ENCODE data around the gene CECR2.

CECR2 gene

DNA sequence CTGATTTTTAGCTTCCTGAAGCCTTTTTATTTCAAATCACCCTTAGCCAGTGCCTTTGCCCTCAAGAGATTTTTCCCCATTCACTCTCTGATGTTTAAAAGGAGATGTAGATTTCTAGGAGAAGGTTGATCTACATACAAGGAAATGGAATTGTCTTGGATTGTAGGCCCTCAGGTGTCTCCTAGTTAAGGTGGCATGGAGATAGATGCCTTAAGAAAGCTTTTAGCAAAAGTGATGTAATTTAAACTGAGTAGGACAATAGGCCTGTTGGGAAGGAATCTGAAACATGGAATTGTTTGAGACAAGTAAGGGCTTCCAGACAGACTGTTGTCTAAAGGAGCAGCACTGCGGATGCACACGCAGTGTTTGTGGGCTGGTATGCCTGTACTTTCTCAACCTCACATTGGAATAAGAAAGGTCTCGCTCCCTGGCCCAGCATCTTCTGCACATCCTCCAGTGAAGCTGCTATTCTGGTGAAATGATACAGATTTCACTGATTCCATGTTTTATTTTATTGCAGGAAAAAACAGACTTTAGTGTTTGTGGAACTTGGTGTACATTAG lies 124.2 kb downstream of the CECR2 start:
- Histone ChIP-seq H3K4me3 (replicated peaks; ENCODE audit: insufficient read depth, low read length) (no peak overlapping the region), H3K27me3 (ENCODE audit: insufficient read depth, poor library complexity, severe bottlenecking) (no peaks in the 10 kb centered on the region), H3K27ac (replicated peaks) (no peak overlapping the region)
- no peak for DNase-seq (ENCODE audit: low read depth in 1 of 2, low spot score in 1 of 2)
- TF ChIP-seq, protein P1, sequence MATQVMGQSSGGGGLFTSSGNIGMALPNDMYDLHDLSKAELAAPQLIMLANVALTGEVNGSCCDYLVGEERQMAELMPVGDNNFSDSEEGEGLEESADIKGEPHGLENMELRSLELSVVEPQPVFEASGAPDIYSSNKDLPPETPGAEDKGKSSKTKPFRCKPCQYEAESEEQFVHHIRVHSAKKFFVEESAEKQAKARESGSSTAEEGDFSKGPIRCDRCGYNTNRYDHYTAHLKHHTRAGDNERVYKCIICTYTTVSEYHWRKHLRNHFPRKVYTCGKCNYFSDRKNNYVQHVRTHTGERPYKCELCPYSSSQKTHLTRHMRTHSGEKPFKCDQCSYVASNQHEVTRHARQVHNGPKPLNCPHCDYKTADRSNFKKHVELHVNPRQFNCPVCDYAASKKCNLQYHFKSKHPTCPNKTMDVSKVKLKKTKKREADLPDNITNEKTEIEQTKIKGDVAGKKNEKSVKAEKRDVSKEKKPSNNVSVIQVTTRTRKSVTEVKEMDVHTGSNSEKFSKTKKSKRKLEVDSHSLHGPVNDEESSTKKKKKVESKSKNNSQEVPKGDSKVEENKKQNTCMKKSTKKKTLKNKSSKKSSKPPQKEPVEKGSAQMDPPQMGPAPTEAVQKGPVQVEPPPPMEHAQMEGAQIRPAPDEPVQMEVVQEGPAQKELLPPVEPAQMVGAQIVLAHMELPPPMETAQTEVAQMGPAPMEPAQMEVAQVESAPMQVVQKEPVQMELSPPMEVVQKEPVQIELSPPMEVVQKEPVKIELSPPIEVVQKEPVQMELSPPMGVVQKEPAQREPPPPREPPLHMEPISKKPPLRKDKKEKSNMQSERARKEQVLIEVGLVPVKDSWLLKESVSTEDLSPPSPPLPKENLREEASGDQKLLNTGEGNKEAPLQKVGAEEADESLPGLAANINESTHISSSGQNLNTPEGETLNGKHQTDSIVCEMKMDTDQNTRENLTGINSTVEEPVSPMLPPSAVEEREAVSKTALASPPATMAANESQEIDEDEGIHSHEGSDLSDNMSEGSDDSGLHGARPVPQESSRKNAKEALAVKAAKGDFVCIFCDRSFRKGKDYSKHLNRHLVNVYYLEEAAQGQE (IDR thresholded peaks at IDR 0.05; ENCODE audit: insufficient replicate concordance, low read depth), result no peak
- no peak for TF ChIP-seq SPI1 (IDR thresholded peaks at IDR 0.05; ENCODE audit: borderline replicate concordance, low read depth)
- no peak for TF ChIP-seq POLR2AphosphoS5 (IDR thresholded peaks at IDR 0.05; ENCODE audit: low read depth)
- TF ChIP-seq, protein P2, sequence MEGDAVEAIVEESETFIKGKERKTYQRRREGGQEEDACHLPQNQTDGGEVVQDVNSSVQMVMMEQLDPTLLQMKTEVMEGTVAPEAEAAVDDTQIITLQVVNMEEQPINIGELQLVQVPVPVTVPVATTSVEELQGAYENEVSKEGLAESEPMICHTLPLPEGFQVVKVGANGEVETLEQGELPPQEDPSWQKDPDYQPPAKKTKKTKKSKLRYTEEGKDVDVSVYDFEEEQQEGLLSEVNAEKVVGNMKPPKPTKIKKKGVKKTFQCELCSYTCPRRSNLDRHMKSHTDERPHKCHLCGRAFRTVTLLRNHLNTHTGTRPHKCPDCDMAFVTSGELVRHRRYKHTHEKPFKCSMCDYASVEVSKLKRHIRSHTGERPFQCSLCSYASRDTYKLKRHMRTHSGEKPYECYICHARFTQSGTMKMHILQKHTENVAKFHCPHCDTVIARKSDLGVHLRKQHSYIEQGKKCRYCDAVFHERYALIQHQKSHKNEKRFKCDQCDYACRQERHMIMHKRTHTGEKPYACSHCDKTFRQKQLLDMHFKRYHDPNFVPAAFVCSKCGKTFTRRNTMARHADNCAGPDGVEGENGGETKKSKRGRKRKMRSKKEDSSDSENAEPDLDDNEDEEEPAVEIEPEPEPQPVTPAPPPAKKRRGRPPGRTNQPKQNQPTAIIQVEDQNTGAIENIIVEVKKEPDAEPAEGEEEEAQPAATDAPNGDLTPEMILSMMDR (IDR thresholded peaks at IDR 0.05; ENCODE audit: insufficient read depth, low read length), result no peak
- no peak for TF ChIP-seq GABPA (IDR thresholded peaks at IDR 0.05; ENCODE audit: low read depth)

DNA sequence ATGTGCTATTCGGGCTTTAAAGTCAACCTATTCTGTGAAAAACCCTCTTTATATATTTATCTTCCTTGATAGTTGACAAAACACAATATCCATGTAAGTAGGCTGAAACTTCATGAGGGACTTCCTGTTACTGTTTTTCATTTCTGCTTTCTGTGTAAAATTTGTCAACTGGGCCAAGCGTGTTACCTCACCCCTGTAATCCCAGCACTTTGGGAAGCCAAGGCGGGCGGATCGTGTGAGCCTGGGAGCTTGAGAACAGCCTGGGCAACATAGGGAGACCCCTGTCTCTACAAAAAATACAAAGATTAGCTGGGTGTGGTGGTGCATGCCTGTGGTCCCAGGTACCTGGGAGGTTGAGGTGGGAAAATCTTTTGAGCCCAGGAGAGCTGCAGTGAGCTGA lies 127.6 kb downstream of the CECR2 start:
- no peaks in the 10 kb centered on the region for H3K27me3 ChIP-seq (ENCODE audit: insufficient read depth, poor library complexity, severe bottlenecking)
- TF ChIP-seq GABPA (IDR thresholded peaks at IDR 0.05; ENCODE audit: low read depth), result no peak
- TF ChIP-seq, protein P1 (IDR thresholded peaks at IDR 0.05; ENCODE audit: insufficient replicate concordance, low read depth), result no peak
- TF ChIP-seq, protein P2 (IDR thresholded peaks at IDR 0.05; ENCODE audit: insufficient read depth, low read length), result no peak
- TF ChIP-seq POLR2AphosphoS5 (IDR thresholded peaks at IDR 0.05; ENCODE audit: low read depth), result no peak
- no peak for TF ChIP-seq SPI1 (IDR thresholded peaks at IDR 0.05; ENCODE audit: borderline replicate concordance, low read depth)
- DNase-seq (ENCODE audit: low read depth in 1 of 2, low spot score in 1 of 2), result peak in 1 of 2 experiments; percentile 24
- no peak overlapping the region for H3K27ac ChIP-seq (replicated peaks)
- no peak overlapping the region for H3K4me3 ChIP-seq (replicated peaks; ENCODE audit: insufficient read depth, low read length)

DNA sequence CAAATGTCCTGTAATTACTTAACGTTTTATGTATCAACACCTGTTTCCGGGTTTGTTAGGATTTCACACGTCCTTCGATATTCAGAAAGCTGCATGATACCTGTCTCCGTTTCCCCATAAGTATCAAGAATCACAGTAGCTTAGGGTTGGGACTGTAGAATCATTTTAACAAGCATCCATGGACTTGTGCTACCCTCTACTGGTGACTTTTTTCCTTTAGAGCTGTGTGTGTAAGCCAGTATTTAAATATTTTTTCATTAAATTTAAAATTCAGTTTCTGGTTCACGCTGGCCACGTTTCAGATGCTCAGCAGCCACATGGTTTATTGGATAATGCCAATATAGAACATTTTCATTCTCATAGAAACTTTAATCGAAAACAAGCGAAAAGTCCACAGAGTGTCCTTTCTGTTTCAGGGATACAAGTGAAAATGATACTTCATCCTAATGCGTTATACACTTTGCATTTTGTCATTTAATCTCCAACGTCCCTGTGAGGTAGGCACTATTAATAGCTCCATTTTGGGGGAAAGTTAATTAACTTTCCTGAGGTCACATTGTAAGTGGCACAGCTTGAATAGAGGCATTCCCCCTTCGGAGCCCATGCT lies 132.5 kb downstream of the CECR2 start:
- no peak overlapping the region for H3K4me3 ChIP-seq (replicated peaks; ENCODE audit: insufficient read depth, low read length)
- H3K27ac ChIP-seq (replicated peaks), result no peak overlapping the region
- DNase-seq (ENCODE audit: low read depth in 1 of 2, low spot score in 1 of 2), result peak; percentile 27 to 45
- no peak for TF ChIP-seq GABPA (IDR thresholded peaks at IDR 0.05; ENCODE audit: low read depth)
- TF ChIP-seq SPI1 (IDR thresholded peaks at IDR 0.05; ENCODE audit: borderline replicate concordance, low read depth), result no peak
- TF ChIP-seq, protein P2 (IDR thresholded peaks at IDR 0.05; ENCODE audit: insufficient read depth, low read length), result peak; percentile 44
- H3K27me3 ChIP-seq (ENCODE audit: insufficient read depth, poor library complexity, severe bottlenecking), result no peaks in the 10 kb centered on the region
